NCI-H1092 treated with DMSO at 0.1 percent for 48 hours (cell line): ENCODE data around the gene TMSB10.

Source experiments
- DNase-seq: peaks from one replicate; lab custom pipeline; 2025; lab: John Stamatoyannopoulos, UW

The TMSB10 gene

DNA sequence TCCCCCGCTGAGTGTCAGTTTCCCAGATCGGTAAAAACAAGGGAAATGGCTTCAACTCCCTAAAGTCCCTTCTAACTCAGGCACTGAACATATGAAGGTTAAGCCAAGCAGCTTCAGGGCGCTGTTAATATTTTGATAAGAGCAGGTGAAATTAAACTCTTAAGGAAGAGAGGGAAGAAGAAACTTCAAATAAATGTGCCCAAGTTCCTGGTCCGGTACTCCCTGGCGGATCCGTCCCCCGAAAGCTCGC is 25.1 kb upstream of the TMSB10 start:
- no peak for DNase-seq

DNA sequence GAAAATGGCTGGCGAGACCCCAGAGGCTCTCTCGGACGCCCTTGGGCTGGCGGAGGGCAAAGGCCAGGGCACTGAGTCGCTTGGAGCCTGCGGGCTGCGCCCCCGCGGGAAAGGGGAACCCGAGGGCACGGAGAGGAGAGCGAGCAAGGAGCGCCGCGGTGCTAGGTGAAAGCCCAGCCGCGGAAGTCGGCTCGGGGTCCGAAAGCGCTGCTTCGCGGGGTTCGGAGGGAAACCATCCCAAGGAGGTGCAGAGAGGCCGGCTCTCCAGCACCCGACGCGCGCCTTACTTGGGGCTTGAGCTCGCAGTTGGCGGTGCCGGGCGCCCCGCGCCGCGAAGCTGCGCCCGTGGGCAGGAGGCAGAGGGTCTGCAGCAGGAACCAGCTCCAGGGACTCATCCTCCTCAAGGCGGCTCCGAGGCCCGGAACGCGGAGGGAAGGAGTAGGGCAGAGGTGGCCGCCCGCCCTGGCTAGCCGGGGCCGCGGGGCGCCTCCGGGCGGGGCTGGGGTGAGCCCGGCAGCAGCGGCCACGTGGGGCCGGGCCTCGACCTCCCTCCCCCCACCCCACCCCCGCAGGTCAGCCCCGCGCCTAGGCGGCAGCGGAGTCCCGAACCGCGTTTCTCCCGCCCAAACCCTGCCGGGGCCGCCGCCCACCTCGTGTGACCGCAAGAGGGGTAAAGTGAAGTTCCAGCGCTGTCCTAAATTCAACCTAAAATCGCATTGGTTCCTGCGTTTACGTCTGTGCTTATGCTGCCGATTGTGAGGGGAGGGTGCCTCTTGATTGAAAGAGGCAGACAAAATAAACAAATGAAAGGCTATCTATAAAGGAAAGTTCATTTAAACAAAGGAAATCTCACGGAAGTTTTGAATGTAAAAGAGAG is 24.6 kb upstream of the TMSB10 start, which contains the start of gene TRABD2A:
Gene TRABD2A, minus strand, starts transcription at position 440 of the 877 bp plus-strand sequence. Its CDS starts 45 bp downstream, at position 395.
- no peak for DNase-seq

DNA sequence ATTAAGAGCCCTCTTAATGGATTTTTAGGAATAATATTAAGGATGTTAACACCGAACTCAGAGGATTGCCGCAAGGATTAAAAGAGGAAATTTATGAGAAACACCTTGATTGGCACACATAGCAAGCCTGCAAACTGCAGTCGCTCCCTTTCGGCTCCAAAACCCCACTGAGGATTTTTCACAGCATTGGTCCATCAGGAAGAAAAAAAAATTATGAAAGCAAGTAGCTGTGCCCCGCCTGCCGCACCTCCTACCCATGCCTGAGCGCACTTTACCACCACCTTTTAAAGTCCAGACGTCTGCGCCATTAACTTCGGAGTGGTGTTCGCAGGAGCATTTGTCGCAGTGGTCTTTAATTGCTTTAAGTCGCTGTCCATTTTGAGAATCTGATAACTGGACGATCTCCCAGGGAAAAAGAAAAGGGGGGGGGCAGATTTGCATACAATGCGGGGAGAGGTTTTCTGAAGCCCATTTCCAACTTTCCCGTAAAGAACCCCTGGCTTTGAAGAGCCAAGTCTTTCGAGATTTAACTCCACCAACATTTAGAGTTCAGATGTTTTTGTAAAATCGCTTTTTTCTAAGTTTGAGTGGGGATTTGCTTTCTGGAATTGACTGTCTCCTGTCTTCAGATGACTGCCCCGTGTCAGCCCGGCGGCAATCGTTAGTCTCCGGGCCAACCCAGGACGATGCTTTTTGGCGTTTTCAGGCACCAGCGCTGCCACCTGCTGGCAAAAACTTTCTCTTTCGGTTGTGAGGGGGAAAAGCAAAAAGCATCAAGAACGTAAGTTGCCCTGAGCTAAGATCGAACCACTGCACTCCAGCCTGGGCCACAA is 23.7 kb upstream of the TMSB10 start:
- peak; percentile 24 for DNase-seq

DNA sequence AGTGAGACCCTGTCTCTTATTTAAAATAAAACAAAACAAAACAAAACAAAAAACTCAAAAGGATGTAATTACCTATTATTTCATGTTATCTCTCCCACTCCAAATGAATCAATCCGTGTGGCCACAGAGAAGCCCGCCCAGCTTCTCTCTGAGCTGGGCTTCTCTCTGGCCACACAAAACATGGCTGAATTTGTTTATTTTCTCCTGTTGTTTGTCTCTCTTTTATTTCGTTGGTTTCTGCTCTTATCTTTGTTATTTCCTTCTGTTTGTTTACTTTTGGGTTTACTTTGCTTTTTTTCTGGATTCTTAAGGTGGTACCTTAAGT is 23.1 kb upstream of the TMSB10 start:
- no peak for DNase-seq

DNA sequence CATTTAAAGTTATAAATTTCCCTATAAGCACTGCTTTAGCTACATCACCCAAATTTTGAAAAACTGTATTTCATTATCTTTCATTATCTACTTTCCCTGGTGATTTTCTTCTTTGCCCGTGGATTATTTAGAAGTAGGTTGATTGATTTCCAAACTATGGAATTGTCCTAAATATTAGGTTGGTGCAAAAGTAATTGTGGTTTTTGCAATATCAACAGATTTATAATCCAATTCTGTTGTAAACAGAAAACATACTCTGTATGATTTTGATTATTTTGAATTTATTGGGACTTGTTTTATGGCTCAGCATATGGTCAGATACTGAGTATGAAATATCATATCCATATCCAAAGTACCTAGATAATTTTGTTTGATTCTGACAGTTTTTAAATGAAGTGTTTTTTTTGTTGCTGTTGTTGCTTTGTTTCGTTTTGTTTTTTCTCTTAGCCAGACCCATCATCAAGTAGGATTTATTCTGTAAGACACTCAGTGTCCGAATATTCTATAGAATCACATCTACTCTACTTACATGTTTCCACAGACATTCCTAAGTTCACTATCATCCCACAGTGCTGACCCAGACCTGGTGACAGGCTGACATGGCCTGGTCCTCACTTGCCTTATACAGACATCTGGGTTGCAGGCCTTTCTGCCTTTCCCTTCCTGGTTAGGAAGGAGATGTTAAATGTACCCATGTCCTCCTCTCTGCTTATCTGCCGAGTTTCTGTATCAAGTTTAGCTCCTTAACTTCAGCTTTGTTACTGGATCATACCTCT is 22.5 kb upstream of the TMSB10 start:
- DNase-seq = no peak

DNA sequence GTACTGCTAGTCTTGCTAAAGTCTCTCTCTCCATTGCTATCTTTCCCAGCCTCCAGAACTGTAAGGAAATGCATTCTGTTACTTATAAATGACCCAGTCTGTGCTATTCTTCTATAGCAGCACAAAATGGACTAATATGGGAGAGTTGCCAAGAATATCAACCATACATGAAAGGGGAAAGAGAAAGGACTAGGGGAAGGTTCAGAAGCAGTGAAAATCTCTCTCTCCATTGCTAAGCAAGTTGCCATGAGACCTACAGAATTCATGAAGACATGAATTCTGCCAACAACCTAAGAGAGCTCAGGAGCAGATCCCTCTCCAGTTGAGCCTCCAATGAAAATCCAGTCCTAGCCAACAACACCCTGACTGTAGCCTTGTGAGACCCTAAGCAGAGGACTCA is 21.0 kb upstream of the TMSB10 start:
- no peak for DNase-seq

DNA sequence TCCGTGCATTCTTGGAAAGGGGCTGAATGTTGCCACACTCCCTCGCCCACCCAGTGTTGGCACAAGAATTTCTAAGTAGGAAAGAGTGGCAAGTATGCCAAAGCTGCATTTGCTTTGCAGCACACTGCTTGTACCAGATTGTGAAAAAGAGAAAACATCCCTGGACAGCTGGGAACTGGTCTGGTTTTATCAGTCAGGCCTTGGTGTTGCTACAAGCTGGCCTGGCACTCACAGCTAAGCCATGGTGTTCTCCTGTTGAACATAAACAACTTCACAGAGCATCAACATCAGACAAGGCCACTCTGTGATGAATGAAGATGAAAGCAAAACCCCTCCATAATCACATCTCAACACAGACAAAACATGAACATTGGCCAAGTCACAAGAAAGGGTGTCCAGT is 20.3 kb upstream of the TMSB10 start:
- DNase-seq = no peak

DNA sequence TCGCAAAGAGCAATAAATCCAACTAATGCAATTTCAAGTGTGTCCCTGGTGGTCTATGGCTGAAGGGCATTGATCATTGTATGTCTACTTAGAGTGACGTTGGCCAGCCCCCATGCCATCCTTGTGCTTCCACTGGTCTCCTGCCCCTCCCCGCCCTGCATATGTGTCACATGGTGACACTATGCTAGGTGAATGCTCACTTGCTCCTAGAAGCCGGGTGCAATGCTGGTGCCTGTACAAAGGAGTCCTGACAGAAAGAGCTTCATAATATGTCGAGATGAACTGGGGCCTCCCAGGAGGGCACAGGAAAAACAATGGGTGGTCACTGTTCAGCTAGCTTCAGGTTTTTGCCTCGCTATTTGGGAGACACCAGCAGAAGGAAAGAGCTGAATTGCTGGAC is 18.7 kb upstream of the TMSB10 start:
- DNase-seq = no peak

DNA sequence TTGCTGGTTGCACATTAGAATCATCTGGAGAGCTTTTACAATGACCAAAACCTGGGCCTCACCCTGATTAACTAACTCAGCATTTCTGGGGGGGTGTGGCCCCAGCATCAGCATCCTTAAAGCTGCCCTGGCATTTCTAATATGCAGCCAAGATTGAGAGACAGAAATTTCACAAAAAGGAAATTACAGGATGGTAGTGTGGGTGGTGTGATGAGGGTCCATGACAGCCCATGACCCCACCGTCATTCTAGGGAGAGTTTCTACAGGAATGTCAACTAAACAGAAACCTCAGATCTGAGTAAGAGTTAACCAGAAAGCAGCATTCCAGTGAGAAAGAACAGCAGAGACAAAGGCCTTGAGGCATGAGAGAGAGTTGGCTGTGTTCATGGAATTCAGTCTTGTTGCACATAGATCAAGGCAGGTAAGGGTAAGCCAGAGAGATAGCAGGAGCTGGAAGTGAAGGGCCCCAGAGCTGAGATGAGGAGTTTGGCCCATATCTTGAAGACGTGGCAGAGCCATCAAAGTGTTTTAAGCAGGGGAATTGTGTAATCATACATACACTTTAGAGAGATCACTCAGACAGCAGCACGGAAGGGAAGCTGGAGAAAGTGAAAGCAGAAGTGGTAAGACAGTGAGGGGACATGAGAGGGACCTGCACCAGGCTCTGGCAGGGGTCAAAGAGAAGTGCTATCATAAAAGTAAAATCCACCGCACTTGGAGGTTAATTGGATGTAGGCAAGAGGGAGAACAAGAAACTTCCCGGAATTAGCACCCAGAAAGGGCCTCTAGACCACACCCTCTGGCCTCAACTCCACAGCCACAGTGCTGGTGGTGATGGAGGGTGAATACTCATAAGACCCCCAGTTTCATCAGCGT is 16.8 kb upstream of the TMSB10 start:
- DNase-seq = no peak

DNA sequence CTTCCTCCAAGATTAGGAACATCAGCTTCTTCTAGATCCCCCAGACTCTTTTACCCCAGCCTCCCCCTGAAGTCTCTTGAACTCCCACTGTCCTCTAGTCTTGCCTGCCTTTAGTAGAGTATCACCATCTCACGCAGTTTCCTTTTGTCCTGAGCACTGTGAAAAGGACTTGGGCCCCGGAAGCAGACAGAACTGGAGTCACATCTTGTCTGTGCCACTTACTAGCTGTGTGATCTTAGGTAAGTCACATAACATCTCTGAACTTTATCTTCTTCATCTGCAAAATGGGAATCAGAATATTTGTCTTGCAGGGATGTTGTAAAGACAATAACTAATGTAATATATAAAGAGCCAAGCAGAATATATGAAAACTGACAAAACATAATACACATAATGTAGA is 16.1 kb upstream of the TMSB10 start:
- DNase-seq = no peak

DNA sequence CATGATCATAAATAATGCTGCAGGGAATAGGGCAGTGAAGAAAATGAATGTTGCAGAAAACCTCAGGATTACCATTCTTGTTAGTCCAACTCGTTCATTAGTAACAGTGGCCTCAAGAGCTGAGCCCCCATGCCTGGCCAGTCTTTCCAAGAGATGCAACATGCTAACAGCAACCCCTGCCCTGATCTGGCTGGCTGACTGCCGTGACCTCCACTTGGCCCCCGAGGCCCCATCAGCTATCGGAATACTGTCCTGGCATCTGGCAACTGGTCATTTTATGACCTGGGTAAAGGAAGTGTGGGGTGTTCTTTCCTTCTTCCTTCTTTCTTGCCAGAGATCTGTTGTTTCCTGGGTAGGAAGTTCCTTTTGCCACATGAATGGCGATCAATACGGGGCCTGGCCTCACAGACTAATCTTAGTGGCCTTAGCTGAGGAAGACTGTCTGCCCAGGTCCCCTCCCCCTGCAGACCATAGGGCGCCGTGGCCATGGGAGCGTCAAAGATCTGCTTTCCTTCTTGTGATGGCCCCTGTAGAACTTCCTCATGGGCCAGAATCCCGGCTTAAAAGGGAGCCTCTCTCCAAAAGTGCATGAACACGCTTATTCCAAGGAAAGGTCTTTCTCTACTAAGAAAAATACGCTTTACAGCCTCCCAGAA is 14.0 kb upstream of the TMSB10 start:
- DNase-seq = no peak

DNA sequence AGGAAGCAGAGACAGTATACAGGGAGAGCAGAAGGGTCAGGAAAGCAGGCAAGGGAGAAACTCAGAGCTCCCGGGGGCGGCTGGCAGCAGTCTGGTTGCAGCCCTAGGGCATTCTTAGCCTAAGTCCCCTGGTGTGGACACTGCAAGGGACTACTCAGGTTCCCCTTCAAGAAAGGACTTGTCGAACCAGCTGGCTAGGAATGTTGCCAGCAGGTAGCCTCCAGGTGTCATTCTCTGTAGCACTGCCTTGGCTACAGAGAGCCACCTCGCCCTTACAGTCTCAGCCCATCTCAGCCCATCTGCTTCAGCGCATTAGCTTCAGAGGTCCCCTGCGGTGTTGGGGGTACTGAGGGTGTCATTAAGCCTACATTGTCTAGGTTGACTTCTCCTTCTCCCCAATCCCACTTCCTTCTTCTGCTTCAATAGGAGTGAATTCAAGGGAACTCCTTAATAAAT is 11.3 kb upstream of the TMSB10 start:
- no peak for DNase-seq

DNA sequence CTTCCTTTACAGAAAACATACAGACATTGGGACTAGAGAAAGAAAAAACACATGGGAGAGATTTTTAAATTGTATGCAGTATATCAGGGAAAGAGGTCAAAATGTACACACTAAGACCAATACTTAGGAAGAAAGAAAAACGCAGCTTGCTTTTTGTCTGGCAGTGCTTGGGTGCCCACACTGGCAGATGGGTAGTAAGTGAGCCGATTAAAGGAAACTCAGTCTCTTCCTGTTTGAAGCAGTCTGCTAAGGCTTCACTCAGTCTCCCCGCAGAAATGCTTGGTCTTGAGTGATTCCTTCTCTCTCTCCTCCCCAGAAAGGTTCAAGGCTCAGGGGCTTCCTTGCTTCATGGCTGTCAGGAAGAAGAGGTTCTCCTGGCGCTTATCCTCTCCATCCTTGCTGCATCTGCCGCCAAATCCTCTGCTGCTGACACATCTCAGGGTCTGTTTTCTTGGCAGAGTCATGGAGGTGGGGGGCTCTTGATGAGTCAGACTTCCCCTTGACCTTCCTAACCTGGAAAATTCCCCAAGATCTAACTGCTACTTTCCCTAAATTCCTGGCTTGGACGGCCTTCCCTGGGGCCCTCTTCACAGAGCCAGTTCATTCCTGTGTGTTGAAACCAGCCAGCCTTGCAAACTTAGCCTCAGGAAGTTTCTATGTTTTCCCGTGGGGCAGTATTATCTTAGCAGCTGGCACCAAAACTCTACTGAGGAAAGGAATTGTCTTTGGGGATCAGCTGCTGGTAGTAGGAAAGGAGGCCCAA is 10.5 kb upstream of the TMSB10 start:
- DNase-seq = no peak

DNA sequence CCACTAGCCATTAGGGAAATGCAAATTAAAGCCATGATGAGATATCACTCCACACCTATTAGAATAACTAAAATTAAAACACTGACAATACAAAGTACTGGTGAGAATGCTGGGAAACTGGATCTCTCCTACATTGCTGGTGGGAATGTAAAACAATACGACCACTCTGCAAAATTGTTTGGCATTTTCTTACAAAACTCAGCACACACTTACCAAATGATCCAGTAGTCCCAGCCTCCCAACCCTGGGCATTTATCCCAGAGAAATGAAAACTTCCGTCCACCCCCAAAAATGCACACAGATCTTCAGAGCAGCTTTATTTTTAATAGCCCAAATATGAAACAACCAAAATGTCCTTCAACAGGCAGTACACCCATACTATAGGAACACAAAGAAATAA is 8.9 kb upstream of the TMSB10 start:
- no peak for DNase-seq

DNA sequence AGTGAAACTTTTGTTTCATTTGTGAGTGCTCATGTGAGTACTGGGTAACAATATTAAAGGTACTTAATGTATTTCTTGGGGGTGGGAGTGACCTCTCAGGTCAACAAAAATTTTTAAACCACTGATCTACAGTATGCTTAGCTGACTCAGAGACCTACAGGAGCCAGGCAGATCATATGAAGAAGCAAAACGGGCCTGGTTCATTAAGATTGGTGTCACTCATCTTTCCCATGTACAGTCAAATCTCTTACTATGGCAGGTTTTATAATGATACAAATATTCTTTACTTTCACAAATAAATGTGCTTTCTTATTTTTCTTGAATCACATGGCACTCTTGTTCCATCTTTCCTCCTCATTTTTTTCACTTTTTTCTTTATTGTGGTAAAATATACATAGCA is 7.7 kb upstream of the TMSB10 start:
- DNase-seq = no peak

DNA sequence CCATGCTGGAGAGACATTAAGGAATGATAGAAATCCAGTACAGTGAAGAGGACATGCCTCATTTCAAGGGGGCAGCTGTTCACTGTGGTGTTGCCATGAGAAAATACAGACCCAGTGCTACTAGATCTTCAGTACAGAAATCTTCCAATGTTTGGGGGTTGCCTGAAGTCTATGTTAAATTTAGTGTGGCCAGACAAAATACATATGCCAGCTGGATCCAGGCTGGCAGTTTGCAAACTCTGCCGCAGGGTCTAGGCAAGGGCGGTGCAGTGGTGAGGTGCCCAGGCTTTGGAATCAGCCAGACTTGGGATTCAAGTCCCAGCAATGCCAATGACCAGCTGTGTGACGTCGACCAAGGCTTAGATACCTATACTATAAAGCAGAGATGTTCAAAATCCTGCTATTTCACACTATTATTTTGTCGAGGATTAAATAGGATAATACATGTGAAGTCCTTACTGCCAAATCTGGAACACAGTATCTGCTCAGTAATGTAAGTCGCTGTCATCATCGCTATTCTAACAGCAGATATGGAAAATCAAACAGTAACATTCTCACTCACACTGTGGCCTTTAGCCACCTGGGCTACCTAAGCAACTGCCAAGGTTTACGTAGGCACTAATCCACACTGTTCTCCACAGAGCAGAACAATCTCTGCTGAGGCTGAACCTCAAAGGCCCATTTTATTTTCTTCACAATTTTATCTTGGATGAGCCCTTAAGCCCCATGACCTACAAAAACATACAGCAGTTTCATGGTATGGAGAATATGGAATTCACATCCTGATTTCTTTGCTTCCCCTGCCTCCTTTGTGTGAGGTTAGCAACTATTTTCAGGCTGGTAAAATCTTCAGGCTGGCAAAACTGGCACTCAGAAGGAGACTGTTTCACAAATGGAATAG is 5.9 kb upstream of the TMSB10 start:
- no peak for DNase-seq

DNA sequence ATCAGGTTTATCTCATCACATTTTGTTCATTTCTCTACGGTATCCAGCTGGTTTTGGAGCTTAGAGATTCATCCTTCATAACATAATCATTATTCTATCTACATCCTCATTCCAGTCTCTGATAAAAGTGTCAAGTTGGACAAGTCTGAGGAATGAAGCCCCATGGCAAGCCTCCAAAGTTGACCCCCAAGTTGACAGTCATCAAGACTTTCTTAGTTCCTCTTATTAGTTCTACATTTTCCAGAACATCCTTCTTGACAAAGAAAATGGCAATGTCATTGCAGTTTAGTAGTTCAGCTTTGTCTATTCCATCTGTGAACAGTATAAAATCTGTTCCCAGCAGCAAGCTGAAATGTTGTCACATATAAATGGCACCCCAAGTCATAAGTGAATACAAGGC is 4.5 kb upstream of the TMSB10 start:
- no peak for DNase-seq

DNA sequence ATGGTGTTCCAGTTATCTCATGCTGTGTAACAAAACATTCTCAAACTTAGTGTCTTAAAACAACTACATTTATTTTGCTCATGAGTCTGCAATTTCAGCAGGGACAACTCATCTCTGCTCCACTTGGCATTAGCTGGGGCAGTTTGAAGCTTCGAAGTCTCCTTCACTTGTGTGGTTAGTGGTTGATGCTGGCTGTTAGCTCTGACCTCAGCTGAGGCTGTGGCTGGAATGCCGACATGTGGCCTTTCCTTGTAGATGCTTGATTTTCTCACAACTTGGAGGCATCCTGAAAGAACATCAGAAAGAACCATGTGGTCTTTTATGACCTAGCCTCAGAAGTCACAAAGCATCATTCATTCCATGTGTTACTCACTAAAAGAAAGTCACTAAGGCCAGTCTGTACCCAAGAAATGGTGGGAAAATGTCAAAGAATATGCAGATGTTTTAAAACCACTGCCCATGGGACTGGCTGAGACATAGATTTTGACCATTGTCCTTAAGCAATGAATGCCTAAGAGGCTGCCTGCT is 3.8 kb upstream of the TMSB10 start:
- no peak for DNase-seq

DNA sequence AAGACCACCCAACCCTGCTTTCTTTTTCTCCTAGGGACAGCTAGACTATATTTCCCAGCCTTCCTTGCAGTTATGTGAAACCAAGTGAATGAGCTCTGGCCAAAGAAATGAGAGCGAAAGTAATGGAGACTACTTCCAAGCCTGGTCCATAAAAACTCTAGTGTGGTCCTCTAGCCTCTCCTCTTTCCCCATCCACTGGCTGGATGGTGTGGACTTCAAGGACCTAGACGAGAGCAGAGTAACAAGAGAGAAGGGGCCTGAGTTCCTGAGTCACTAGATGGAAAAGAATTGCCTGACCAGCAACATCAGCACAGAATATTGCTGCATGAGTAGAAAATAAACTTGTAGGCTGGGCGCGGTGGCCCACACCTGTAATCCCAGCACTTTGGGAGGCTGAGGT is 2.9 kb upstream of the TMSB10 start:
- DNase-seq = no peak
